SK-N-SH (cell line): ENCODE measurements around the gene STIP1. TPM values are rescaled to one million over a fixed set of nuclear protein-coding genes. Genes with fewer than 3 reads are reported as not detected.
A peak's percentile ranks its signal among the peaks of the same experiment; 100 is the strongest.

Source experiments
- CTCF ChIA-PET: fragments of 300-600, 350-600 bp; formaldehyde crosslinking; extraction: SDS; loops from one replicate; lab custom pipeline; 2021; lab: Yijun Ruan, JAX
- POLR2A ChIA-PET: fragments of 350-600 bp; sonication (Branson Sonifier 250); formaldehyde crosslinking; extraction: SDS; loops from one replicate; lab custom pipeline; 2020; ENCODE audit warnings: antibody characterized with exemption, inconsistent platforms; lab: Yijun Ruan, JAX
- DNase-seq: peaks from one replicate; pipeline ENCODE4 v3.0.0; 2012
- H2AFZ ChIP-seq: fragments of 200-600 bp; sonication (generic); 2 replicates; pipeline ENCODE4 v1.8.1; 2016; ENCODE audit warnings: antibody characterized with exemption, mild to moderate bottlenecking, low read depth
- H3F3A ChIP-seq: fragments of 200-600 bp; sonication (generic); replicated peaks from 2 replicates; pipeline ENCODE3; 2016; ENCODE audit warnings: antibody characterized with exemption, mild to moderate bottlenecking; ENCODE audit not compliant: insufficient read depth
- H3K27ac ChIP-seq, 2 experiments: fragments of 200-500 bp in 1 of 2; fragments of 200-600 bp in 1 of 2; sonication (Bioruptor generic) in 1 of 2; sonication (generic), shearing (Covaris generic) in 1 of 2; 2 replicates each; pipeline versions ENCODE4 v1.5.1 to v1.6.1; 2014 to 2016; ENCODE audit warnings: low read depth in 2 of 2, inconsistent platforms in 1 of 2, low read length in 1 of 2, mild to moderate bottlenecking in 1 of 2, mixed read lengths in 1 of 2
- H3K27me3 ChIP-seq: fragments of 200-600 bp; sonication (generic), shearing (Covaris generic); 2 replicates; pipeline ENCODE4 v1.6.1; 2016; ENCODE audit warnings: mixed run types; ENCODE audit not compliant: insufficient read depth
- H3K36me3 ChIP-seq, 2 experiments: fragments of 200-500 bp in 1 of 2; fragments of 200-600 bp in 1 of 2; sonication (Bioruptor generic) in 1 of 2; sonication (generic) in 1 of 2; replicated peaks in 1 of 2; 2 replicates each; pipeline versions ENCODE3 to v1.5.1; 2014 to 2016; ENCODE audit warnings: low read length in 1 of 2, mild to moderate bottlenecking in 1 of 2; ENCODE audit not compliant: insufficient read depth in 2 of 2, control insufficient read depth in 1 of 2
- H3K4me1 ChIP-seq, 2 experiments: fragments of 200-500 bp in 1 of 2; fragments of 200-600 bp in 1 of 2; sonication (Bioruptor generic) in 1 of 2; sonication (generic), shearing (Covaris generic) in 1 of 2; 2 replicates each; pipeline versions ENCODE4 v1.5.1 to v1.6.1; 2014 to 2016; ENCODE audit warnings: low read depth in 1 of 2, low read length in 1 of 2, mixed run types in 1 of 2; ENCODE audit not compliant: insufficient read depth in 2 of 2, control insufficient read depth in 1 of 2
- H3K4me2 ChIP-seq: fragments of 200-600 bp; sonication (generic), shearing (Covaris generic); 2 replicates; pipeline ENCODE4 v1.6.1; 2017; ENCODE audit warnings: mixed run types
- H3K4me3 ChIP-seq, 2 experiments: fragments of 200-500 bp in 1 of 2; fragments of 200-600 bp in 1 of 2; sonication (Bioruptor generic) in 1 of 2; sonication (generic), shearing (Covaris generic) in 1 of 2; 2 replicates each; pipeline versions ENCODE4 v1.5.1 to v1.8.1; 2014 to 2016; ENCODE audit warnings: low read depth in 2 of 2, inconsistent platforms in 1 of 2, low read length in 1 of 2, mild to moderate bottlenecking in 1 of 2, mixed read lengths in 1 of 2, moderate library complexity in 1 of 2
- H3K79me2 ChIP-seq: fragments of 200-600 bp; sonication (generic); 2 replicates; pipeline ENCODE4 v1.8.1; 2017; ENCODE audit warnings: mild to moderate bottlenecking; ENCODE audit not compliant: insufficient read depth
- H3K9ac ChIP-seq: fragments of 200-600 bp; sonication (generic); 2 replicates; pipeline ENCODE4 v1.6.1; 2017; ENCODE audit warnings: mixed run types
- H3K9me2 ChIP-seq: fragments of 200-600 bp; sonication (generic); 2 replicates; pipeline ENCODE4 v1.6.1; 2017; ENCODE audit warnings: mixed run types
- H3K9me3 ChIP-seq: fragments of 200-600 bp; sonication (generic); 2 replicates; pipeline ENCODE4 v1.6.1; 2017; ENCODE audit warnings: mixed run types, mild to moderate bottlenecking, moderate library complexity
- H4K20me1 ChIP-seq: fragments of 200-600 bp; sonication (generic); 2 replicates; pipeline ENCODE4 v1.6.1; 2017; ENCODE audit warnings: mild to moderate bottlenecking, mixed run types; ENCODE audit not compliant: insufficient read depth
- ELF1 ChIP-seq: IDR thresholded peaks from 2 replicates; pipeline ENCODE4 v1.4.0; 2012
- EP300 ChIP-seq, 2 experiments: IDR thresholded peaks; 2 replicates each; pipeline versions ENCODE4 v1.4.0 to v1.6.1; 2012; ENCODE audit warnings: borderline replicate concordance in 1 of 2, low read depth in 1 of 2, low read length in 1 of 2
- FOXM1 ChIP-seq: IDR thresholded peaks from 2 replicates; pipeline ENCODE4 v1.4.0; 2012; ENCODE audit warnings: low read depth, mild to moderate bottlenecking
- GABPA ChIP-seq: IDR thresholded peaks from 2 replicates; pipeline ENCODE4 v1.4.0; 2012; ENCODE audit warnings: low read depth, mild to moderate bottlenecking
- JUND ChIP-seq: IDR thresholded peaks from 2 replicates; pipeline ENCODE4 v1.4.0; 2012
- MEF2A ChIP-seq: IDR thresholded peaks from 2 replicates; pipeline ENCODE4 v1.4.0; 2012; ENCODE audit warnings: low read depth, borderline replicate concordance
- NFIC ChIP-seq: IDR thresholded peaks from 2 replicates; pipeline ENCODE4 v1.4.0; 2012; ENCODE audit warnings: borderline replicate concordance
- POLR2AphosphoS5 ChIP-seq: IDR thresholded peaks from 2 replicates; pipeline ENCODE4 v1.6.1; 2012; ENCODE audit warnings: low read depth, low read length
- RAD21 ChIP-seq: IDR thresholded peaks from 2 replicates; pipeline ENCODE4 v1.6.1; 2012; ENCODE audit warnings: mild to moderate bottlenecking, low read length
- RFX5 ChIP-seq: IDR thresholded peaks from 2 replicates; pipeline ENCODE4 v1.6.1; 2012; ENCODE audit warnings: mild to moderate bottlenecking, improper control_type of control experiment, low read length
- SIN3A ChIP-seq: IDR thresholded peaks from 2 replicates; pipeline ENCODE4 v1.6.1; 2012; ENCODE audit warnings: low read depth, mild to moderate bottlenecking, low read length, moderate library complexity, borderline replicate concordance
- TAF1 ChIP-seq: IDR thresholded peaks from 2 replicates; pipeline ENCODE4 v1.6.1; 2012; ENCODE audit warnings: low read depth, mild to moderate bottlenecking, low read length, moderate library complexity, borderline replicate concordance
- TCF12 ChIP-seq: IDR thresholded peaks from 2 replicates; pipeline ENCODE4 v1.4.0; 2012
- TEAD4 ChIP-seq: IDR thresholded peaks from 2 replicates; pipeline ENCODE4 v1.4.0; 2012; ENCODE audit warnings: mild to moderate bottlenecking, borderline replicate concordance; ENCODE audit not compliant: insufficient read depth
- WGBS: methylation state at CpG from one replicate; pipeline ENCODE4 v1.1.6; 2017; ENCODE audit warnings: low lambda C conversion rate; 5-methylcytosine and 5-hydroxymethylcytosine counted together
- polyA plus RNA-seq, 3 experiments: library from polyadenylated mRNA; depleted of rRNA; stranded (reverse); fragments of >200 nt; gene quantifications; 2 replicates each; pipeline ENCODE4 v1.2.3, GENCODE V29; 2012
- TF ChIP-seq, protein P1 (sequence below): fragments of 200-600 bp; sonication (generic); IDR thresholded peaks from 2 replicates; pipeline ENCODE4 v1.6.1; 2017; ENCODE audit warnings: antibody characterized with exemption, mild to moderate bottlenecking, moderate library complexity
- TF ChIP-seq, protein P2 (sequence below): IDR thresholded peaks from 2 replicates; pipeline ENCODE4 v1.6.1; 2012; ENCODE audit warnings: mild to moderate bottlenecking, low read depth, low read length, moderate library complexity
- TF ChIP-seq, protein P3 (sequence below): fragments of 150-350 bp; IDR thresholded peaks from 2 replicates; pipeline ENCODE4 v1.6.1; 2016; ENCODE audit warnings: mild to moderate bottlenecking, low read depth, low read length

STIP1 gene
- polyA plus RNA-seq, 1 of the 3 experiments (the other 2 are of a cell fraction) = 163 TPM

DNA sequence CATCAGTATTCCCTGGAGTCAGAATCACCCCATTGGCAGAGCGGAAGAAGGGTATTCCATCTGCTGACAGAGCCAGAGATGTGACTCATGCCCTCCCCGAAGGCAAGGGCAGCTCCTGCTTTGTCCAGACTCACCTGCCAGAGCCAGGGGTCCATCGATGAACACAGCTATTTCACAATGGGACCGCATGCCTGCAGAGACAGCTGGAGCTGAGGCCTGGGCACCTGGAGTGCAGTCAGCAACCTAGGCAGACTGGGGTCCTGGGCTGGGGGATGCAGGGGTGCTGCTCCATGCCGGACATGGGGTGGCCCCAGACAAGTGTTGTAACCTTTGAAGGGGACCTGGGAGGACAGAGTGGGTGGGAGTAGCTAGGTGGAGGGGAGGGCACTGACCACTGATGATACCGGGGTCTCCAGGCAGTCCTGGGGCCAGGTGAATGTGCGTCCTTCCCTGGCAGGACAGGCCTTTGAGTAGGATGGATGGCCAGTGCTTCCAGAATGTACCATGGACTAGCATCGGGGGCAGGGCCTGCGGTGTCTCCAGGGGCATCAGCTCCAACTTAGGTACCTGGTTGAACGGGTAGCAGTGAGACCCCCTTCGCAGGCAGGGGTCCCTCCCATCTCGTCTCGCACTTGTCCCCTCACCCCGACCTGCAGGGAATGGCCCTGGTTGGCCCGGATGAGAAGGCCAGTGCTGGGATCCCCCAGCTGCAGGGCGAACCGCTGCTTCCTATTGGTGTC lies 38.4 kb downstream of the STIP1 start:
- DNase-seq = no peak
- no peak overlapping the region for H3K4me3 ChIP-seq
- H3K27me3 ChIP-seq = no peaks in the 10 kb centered on the region
- POLR2A ChIA-PET = interaction anchor here (0.8 to 1.4 kb wide), 4 partner anchors 13 to 21 kb away, joined by 3 to 5 read pairs (median 4); partner anchors contain the start of gene FKBP2
- no peak overlapping the region for H2AFZ ChIP-seq
- H3K4me2 ChIP-seq = peak overlapping the region; percentile 98; the same call in 1 of the 2 replicates
- H3K9me3 ChIP-seq = no peaks in the 10 kb centered on the region
- peaks cover 0 to 11% of the 10 kb centered on the region in 2 experiments for H3K36me3 ChIP-seq
- H4K20me1 ChIP-seq = no peaks in the 10 kb centered on the region
- no peak overlapping the region for H3K9ac ChIP-seq
- TF ChIP-seq RAD21 = no peak
- TF ChIP-seq EP300 (IDR thresholded peaks at IDR 0.05; ENCODE audit: borderline replicate concordance in 1 of 2, low read depth in 1 of 2, low read length in 1 of 2) = no peak
- TF ChIP-seq POLR2AphosphoS5 = no peak
- TF ChIP-seq FOXM1 = no peak
- no peak for TF ChIP-seq NFIC
- TF ChIP-seq, protein P1, sequence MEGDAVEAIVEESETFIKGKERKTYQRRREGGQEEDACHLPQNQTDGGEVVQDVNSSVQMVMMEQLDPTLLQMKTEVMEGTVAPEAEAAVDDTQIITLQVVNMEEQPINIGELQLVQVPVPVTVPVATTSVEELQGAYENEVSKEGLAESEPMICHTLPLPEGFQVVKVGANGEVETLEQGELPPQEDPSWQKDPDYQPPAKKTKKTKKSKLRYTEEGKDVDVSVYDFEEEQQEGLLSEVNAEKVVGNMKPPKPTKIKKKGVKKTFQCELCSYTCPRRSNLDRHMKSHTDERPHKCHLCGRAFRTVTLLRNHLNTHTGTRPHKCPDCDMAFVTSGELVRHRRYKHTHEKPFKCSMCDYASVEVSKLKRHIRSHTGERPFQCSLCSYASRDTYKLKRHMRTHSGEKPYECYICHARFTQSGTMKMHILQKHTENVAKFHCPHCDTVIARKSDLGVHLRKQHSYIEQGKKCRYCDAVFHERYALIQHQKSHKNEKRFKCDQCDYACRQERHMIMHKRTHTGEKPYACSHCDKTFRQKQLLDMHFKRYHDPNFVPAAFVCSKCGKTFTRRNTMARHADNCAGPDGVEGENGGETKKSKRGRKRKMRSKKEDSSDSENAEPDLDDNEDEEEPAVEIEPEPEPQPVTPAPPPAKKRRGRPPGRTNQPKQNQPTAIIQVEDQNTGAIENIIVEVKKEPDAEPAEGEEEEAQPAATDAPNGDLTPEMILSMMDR = no peak
- no peak for TF ChIP-seq JUND
- no peak for TF ChIP-seq SIN3A
- TF ChIP-seq RFX5 = no peak
- peaks cover 42% of the 10 kb centered on the region for H3K79me2 ChIP-seq
- H3K9me2 ChIP-seq = no peaks in the 10 kb centered on the region
- peaks cover 2% of the 10 kb centered on the region for H3F3A ChIP-seq
- H3K27ac ChIP-seq = no peak overlapping the region
- CTCF ChIA-PET = interaction anchor here (1.2 to 5.2 kb wide), 6 partner anchors 14 to 139 kb away, joined by 3 to 36 read pairs (median 8); partner anchors contain the start of genes FERMT3 and PLCB3
- 78% methylated on average over 6 of the region's 17 CpGs for WGBS
- H3K4me1 ChIP-seq = peaks cover 9 to 31% of the 10 kb centered on the region in 2 experiments; a peak in 2 of 4 replicates

DNA sequence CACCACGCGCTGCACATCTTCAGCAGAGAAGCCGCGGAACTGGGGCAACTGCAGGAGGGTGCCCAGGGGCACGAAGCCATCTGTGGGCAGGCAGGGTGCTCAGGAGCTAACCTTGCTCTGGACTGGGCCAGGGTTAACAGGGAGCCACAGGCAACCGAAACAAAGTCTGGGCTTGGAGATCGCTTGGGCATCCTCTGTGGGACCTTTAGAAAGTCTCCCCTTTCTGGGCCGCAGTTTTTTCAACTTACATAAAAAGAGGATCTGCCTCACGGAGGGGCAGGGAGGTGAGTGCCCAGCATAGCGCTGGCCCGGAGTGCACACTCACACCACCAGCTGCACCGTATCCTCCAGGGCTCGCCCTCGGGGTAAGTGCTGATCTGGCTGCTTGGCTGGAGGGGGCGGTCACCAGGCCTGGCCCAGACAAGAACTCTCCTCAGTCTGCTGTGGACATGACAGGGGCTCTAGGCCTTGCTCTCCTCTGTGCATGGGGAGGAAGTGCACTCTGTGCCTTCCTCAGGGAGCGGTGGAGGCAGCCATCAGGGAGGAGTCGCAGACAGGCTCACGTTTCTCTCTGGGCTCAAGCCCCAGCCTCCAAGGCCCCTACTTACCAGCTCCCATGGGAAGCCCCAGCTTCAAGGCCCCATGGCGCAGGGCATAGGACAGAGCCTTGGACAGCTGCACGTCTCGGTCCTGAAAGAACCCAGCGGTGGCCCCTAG lies 39.1 kb downstream of the STIP1 start:
- peak; percentile 33 for DNase-seq

More for the DNA sequence above, 39.1 kb downstream of the STIP1 start:
- Histone ChIP-seq H2AFZ (no peak overlapping the region), H3K4me1 (peaks cover 9 to 34% of the 10 kb centered on the region in 2 experiments; a peak in 2 of 4 replicates), H3K36me3 (peaks cover 0 to 14% of the 10 kb centered on the region in 2 experiments), H3F3A (peaks cover 6% of the 10 kb centered on the region), H3K4me2 (peak overlapping the region; percentile 98), H3K79me2 (peaks cover 42% of the 10 kb centered on the region), H3K9ac (peak overlapping the region; percentile 75), H3K27ac (peak overlapping the region; percentile 47 to 88; a peak in 3 of 4 replicates), H3K9me3 (no peaks in the 10 kb centered on the region), H4K20me1 (no peaks in the 10 kb centered on the region), H3K9me2 (no peaks in the 10 kb centered on the region), H3K4me3 (peak overlapping the region; percentile 88 to 97)
- POLR2A ChIA-PET = interaction anchor here (0.7 to 1.0 kb wide), 4 partner anchors 16 to 22 kb away, joined by 3 read pairs; partner anchors contain the start of gene FKBP2
- TF ChIP-seq, protein P2, sequence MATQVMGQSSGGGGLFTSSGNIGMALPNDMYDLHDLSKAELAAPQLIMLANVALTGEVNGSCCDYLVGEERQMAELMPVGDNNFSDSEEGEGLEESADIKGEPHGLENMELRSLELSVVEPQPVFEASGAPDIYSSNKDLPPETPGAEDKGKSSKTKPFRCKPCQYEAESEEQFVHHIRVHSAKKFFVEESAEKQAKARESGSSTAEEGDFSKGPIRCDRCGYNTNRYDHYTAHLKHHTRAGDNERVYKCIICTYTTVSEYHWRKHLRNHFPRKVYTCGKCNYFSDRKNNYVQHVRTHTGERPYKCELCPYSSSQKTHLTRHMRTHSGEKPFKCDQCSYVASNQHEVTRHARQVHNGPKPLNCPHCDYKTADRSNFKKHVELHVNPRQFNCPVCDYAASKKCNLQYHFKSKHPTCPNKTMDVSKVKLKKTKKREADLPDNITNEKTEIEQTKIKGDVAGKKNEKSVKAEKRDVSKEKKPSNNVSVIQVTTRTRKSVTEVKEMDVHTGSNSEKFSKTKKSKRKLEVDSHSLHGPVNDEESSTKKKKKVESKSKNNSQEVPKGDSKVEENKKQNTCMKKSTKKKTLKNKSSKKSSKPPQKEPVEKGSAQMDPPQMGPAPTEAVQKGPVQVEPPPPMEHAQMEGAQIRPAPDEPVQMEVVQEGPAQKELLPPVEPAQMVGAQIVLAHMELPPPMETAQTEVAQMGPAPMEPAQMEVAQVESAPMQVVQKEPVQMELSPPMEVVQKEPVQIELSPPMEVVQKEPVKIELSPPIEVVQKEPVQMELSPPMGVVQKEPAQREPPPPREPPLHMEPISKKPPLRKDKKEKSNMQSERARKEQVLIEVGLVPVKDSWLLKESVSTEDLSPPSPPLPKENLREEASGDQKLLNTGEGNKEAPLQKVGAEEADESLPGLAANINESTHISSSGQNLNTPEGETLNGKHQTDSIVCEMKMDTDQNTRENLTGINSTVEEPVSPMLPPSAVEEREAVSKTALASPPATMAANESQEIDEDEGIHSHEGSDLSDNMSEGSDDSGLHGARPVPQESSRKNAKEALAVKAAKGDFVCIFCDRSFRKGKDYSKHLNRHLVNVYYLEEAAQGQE = no peak
- TF ChIP-seq TCF12 = no peak
- TF ChIP-seq, protein P3, sequence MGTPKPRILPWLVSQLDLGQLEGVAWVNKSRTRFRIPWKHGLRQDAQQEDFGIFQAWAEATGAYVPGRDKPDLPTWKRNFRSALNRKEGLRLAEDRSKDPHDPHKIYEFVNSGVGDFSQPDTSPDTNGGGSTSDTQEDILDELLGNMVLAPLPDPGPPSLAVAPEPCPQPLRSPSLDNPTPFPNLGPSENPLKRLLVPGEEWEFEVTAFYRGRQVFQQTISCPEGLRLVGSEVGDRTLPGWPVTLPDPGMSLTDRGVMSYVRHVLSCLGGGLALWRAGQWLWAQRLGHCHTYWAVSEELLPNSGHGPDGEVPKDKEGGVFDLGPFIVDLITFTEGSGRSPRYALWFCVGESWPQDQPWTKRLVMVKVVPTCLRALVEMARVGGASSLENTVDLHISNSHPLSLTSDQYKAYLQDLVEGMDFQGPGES = no peak
- no peak for TF ChIP-seq TEAD4
- TF ChIP-seq EP300 (IDR thresholded peaks at IDR 0.05; ENCODE audit: borderline replicate concordance in 1 of 2, low read depth in 1 of 2, low read length in 1 of 2) = no peak
- no peak for TF ChIP-seq ELF1
- no peak for TF ChIP-seq TAF1
- no peak for TF ChIP-seq GABPA
- TF ChIP-seq RFX5 = no peak
- TF ChIP-seq MEF2A = no peak
- TF ChIP-seq, all 33 proteins: peak for 0
- H3K27me3 ChIP-seq = no peaks in the 10 kb centered on the region
- 60% methylated on average over 15 of the region's 22 CpGs for WGBS
- CTCF ChIA-PET = interaction anchor here (0.8 to 5.2 kb wide), 6 partner anchors 14 to 79 kb away, joined by 3 to 36 read pairs (median 4); partner anchors contain the start of genes FERMT3 and PLCB3
